Eye (tissue), 1 donor: ENCODE data around the gene MRGPRX2.

Source experiments
- DNase-seq: peaks from one replicate; pipeline ENCODE4 v3.0.0-alpha.2; 2015

MRGPRX2 gene

GRCh38 chr11:19073454-19074415 lies 13.2 kb upstream of the MRGPRX2 start:
- no peak for DNase-seq

GRCh38 chr11:19072464-19072863 lies 11.9 kb upstream of the MRGPRX2 start:
- no peak for DNase-seq

GRCh38 chr11:19071255-19071654 lies 10.7 kb upstream of the MRGPRX2 start:
- DNase-seq: peak; percentile 92

- no peak for DNase-seq
Observed at GRCh38 chr11:19059833-19060232, 684 bp downstream of the MRGPRX2 start.

GRCh38 chr11:19055905-19056304 lies 4.6 kb downstream of the MRGPRX2 start:
- DNase-seq: no peak

DNA sequence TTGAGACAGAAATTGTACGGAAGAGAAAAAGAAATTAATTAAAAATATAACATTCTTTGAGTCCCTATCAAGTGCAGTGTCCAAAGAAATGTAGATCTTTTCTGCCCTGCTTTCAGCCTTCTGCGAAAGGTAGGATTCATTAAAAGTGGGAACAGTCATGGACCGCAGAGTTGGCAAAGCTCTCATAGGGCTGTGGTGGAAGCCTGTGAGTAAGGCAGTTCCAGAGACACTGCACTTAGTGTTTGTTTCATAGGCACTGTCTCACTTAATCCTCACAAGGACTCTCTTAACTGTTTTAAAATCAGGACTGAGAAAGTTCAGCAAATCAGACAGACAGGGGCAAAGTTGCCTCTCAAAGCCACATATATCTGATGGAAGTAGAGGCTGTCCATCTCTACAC lies 5.5 kb downstream of the MRGPRX2 start:
- DNase-seq: no peak

DNA sequence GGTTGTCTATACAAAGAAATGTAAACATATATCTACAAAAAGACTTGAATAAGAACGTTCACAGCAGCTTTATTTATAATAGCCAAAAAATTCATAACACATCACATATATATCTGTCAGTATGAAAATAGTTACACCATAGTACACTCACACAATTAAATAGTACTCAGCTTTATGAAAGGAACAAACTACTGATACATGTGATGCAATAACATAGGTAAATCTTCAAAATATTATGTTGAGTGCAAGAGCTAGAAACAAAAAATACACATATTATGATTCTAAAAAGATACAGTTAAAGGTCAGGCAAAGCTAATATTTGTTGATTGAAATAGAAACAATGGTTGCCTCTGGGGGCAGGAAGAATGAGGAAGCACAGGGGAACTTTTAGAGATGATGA lies 6.6 kb downstream of the MRGPRX2 start:
- DNase-seq: no peak

DNA sequence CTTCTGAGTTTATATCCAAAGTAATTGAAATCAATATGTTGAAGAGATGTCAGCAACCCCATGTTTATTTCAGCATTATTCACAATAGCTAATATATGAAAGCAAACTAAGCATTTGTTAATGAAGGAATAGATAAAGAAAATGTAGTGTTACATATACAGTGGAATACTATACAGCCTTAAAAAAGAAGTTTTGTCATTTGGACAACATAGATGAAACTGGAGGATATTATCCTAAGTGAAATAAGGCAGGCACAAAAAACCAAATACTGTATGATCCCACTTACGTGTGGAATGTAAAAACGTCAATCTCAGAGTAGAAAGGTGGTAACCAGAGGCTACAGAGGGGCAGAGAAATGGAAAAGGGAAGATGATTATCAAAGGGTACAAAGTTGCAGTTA lies 10.2 kb downstream of the MRGPRX2 start:
- DNase-seq: no peak

DNA sequence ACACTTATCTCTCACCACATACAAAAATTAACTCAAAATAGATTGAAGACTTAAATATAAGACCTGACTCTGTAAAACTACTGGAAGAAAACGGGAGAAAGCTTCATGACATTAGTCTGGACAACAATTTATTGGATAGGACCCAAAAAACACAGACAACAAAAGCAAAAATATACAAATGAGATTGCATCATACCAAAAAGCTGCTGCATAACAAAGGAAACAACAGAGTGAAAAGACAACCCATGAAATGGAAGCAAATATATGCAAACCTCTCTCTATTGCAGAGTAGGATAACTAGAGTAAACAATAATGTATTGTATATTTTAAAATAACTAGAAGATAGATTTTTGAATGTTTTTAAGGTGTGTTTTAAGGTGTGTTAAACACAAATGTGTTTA lies 11.2 kb downstream of the MRGPRX2 start:
- DNase-seq: no peak

- DNase-seq: no peak
Observed at GRCh38 chr11:19040051-19040450, 20.5 kb downstream of the MRGPRX2 start.

GRCh38 chr11:19039409-19039808 lies 21.1 kb downstream of the MRGPRX2 start:
- no peak for DNase-seq

DNA sequence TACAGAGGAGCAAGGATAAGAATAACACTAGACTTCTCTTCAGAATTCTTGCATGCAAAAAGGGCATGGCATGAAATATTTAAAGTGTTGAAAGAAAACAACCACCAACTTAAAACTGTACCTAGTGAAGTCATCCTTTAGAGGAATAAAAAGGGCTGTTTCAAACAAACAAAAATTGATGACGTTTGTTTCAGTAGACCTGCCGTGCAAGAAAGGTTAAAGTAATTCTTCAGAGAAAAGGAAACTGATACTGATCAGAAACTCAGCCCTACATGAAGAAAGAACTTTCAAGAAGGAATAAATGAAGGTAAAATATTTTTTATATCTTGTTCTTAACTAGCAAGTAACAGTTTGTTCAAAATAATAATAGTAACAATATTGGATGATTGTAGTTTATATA lies 27.5 kb downstream of the MRGPRX2 start:
- DNase-seq: no peak

GRCh38 chr11:19027829-19028595 lies 32.5 kb downstream of the MRGPRX2 start:
- DNase-seq: no peak

GRCh38 chr11:19026862-19027261 lies 33.7 kb downstream of the MRGPRX2 start:
- no peak for DNase-seq

DNA sequence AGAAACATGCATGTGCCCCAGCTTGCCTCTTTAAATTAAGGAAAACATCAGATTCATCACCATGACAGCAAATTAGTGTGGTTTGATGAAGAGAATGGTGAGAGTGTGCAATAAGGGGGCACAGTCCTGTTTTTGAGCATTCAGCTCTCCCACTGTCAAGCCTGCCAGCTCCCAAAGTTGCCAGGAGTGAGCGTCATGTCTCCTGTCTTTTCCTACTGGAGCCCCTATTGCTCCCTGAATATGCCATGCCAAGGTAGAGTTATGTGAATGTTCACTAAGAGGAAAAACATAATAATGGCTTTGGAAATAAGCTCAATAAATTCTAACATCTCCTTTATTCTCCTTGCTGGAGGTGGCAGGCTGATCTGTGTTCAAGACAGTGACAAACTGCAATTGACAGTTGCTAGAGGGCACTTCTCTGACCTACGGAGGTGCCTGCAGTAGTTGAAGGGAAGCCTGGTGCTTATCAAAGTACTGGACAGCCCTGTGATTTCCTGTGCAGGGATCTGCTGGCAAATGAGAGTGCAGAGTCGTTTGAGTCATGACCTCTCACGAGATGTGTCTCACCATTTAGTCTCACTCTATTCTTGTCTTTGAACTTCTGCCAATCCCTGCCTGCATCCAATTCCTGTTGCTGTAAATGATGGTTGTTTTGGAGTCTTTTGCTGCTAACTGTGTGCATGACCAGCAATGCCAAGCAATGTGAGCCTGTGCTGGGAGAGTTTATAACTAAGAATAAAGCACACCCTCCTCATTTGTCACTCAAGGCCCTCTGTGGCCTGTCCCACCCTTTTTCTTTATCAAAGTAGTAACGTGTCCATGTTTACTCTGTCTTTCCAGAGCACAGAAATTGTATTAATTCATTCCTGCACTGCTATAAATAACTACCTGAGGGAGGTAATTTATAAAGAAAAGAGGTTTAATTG lies 34.8 kb downstream of the MRGPRX2 start:
- peak; percentile 14 for DNase-seq

DNA sequence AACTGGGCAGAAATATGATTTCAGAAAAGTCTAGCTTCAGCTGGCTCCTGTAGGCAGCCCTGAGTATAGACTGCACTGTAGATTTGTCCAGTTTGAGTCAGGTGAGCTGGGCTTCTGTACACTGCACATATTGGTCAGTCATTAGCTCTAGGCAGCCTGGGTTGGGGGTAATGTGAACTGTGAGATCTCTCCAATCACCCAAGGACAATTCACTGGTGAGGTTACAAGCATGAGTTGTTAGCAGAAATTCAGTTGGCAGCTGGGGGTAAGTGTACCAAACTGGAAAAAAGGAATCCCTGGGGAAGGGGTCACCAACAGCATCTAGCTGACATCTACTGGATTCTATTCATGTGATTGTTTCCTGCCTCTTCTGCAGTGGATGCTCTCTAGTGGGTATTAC lies 39.7 kb downstream of the MRGPRX2 start:
- DNase-seq: peak; percentile 11

- DNase-seq: peak; percentile 16
Observed at GRCh38 chr11:19018901-19019300, 41.6 kb downstream of the MRGPRX2 start.

- no peak for DNase-seq
Observed at GRCh38 chr11:19013181-19013857, 47.2 kb downstream of the MRGPRX2 start.

- DNase-seq: no peak
Observed at GRCh38 chr11:19012636-19013035, 47.9 kb downstream of the MRGPRX2 start.
